SK-N-SH (cell line): ENCODE results near the gene EXOC3L1. TPM values are rescaled to one million over a fixed set of nuclear protein-coding genes. Genes with fewer than 3 reads are reported as not detected.

Experiments used
- CTCF ChIA-PET: fragments of 300-600, 350-600 bp; formaldehyde crosslinking; extraction: SDS; loops from one replicate; lab custom pipeline; 2021; lab: Yijun Ruan, JAX
- POLR2A ChIA-PET: fragments of 350-600 bp; sonication (Branson Sonifier 250); formaldehyde crosslinking; extraction: SDS; loops from one replicate; lab custom pipeline; 2020; ENCODE audit warnings: antibody characterized with exemption, inconsistent platforms; lab: Yijun Ruan, JAX
- DNase-seq: peaks from one replicate; pipeline ENCODE4 v3.0.0; 2012
- H2AFZ ChIP-seq: fragments of 200-600 bp; sonication (generic); 2 replicates; pipeline ENCODE4 v1.8.1; 2016; ENCODE audit warnings: antibody characterized with exemption, mild to moderate bottlenecking, low read depth
- H3F3A ChIP-seq: fragments of 200-600 bp; sonication (generic); replicated peaks from 2 replicates; pipeline ENCODE3; 2016; ENCODE audit warnings: antibody characterized with exemption, mild to moderate bottlenecking; ENCODE audit not compliant: insufficient read depth
- H3K27ac ChIP-seq, 2 experiments: fragments of 200-500 bp in 1 of 2; fragments of 200-600 bp in 1 of 2; sonication (Bioruptor generic) in 1 of 2; sonication (generic), shearing (Covaris generic) in 1 of 2; 2 replicates each; pipeline versions ENCODE4 v1.5.1 to v1.6.1; 2014 to 2016; ENCODE audit warnings: low read depth in 2 of 2, inconsistent platforms in 1 of 2, low read length in 1 of 2, mild to moderate bottlenecking in 1 of 2, mixed read lengths in 1 of 2
- H3K27me3 ChIP-seq: fragments of 200-600 bp; sonication (generic), shearing (Covaris generic); 2 replicates; pipeline ENCODE4 v1.6.1; 2016; ENCODE audit warnings: mixed run types; ENCODE audit not compliant: insufficient read depth
- H3K36me3 ChIP-seq, 2 experiments: fragments of 200-500 bp in 1 of 2; fragments of 200-600 bp in 1 of 2; sonication (Bioruptor generic) in 1 of 2; sonication (generic) in 1 of 2; replicated peaks in 1 of 2; 2 replicates each; pipeline versions ENCODE3 to v1.5.1; 2014 to 2016; ENCODE audit warnings: low read length in 1 of 2, mild to moderate bottlenecking in 1 of 2; ENCODE audit not compliant: insufficient read depth in 2 of 2, control insufficient read depth in 1 of 2
- H3K4me1 ChIP-seq, 2 experiments: fragments of 200-500 bp in 1 of 2; fragments of 200-600 bp in 1 of 2; sonication (Bioruptor generic) in 1 of 2; sonication (generic), shearing (Covaris generic) in 1 of 2; 2 replicates each; pipeline versions ENCODE4 v1.5.1 to v1.6.1; 2014 to 2016; ENCODE audit warnings: low read depth in 1 of 2, low read length in 1 of 2, mixed run types in 1 of 2; ENCODE audit not compliant: insufficient read depth in 2 of 2, control insufficient read depth in 1 of 2
- H3K4me2 ChIP-seq: fragments of 200-600 bp; sonication (generic), shearing (Covaris generic); 2 replicates; pipeline ENCODE4 v1.6.1; 2017; ENCODE audit warnings: mixed run types
- H3K4me3 ChIP-seq, 2 experiments: fragments of 200-500 bp in 1 of 2; fragments of 200-600 bp in 1 of 2; sonication (Bioruptor generic) in 1 of 2; sonication (generic), shearing (Covaris generic) in 1 of 2; 2 replicates each; pipeline versions ENCODE4 v1.5.1 to v1.8.1; 2014 to 2016; ENCODE audit warnings: low read depth in 2 of 2, inconsistent platforms in 1 of 2, low read length in 1 of 2, mild to moderate bottlenecking in 1 of 2, mixed read lengths in 1 of 2, moderate library complexity in 1 of 2
- H3K79me2 ChIP-seq: fragments of 200-600 bp; sonication (generic); 2 replicates; pipeline ENCODE4 v1.8.1; 2017; ENCODE audit warnings: mild to moderate bottlenecking; ENCODE audit not compliant: insufficient read depth
- H3K9ac ChIP-seq: fragments of 200-600 bp; sonication (generic); 2 replicates; pipeline ENCODE4 v1.6.1; 2017; ENCODE audit warnings: mixed run types
- H3K9me2 ChIP-seq: fragments of 200-600 bp; sonication (generic); 2 replicates; pipeline ENCODE4 v1.6.1; 2017; ENCODE audit warnings: mixed run types
- H3K9me3 ChIP-seq: fragments of 200-600 bp; sonication (generic); 2 replicates; pipeline ENCODE4 v1.6.1; 2017; ENCODE audit warnings: mixed run types, mild to moderate bottlenecking, moderate library complexity
- H4K20me1 ChIP-seq: fragments of 200-600 bp; sonication (generic); 2 replicates; pipeline ENCODE4 v1.6.1; 2017; ENCODE audit warnings: mild to moderate bottlenecking, mixed run types; ENCODE audit not compliant: insufficient read depth
- CTCF ChIP-seq: fragments of 200-600 bp; sonication (generic); IDR thresholded peaks from 2 replicates; pipeline ENCODE4 v1.6.1; 2017; ENCODE audit warnings: antibody characterized with exemption, mild to moderate bottlenecking, moderate library complexity
- ELF1 ChIP-seq: IDR thresholded peaks from 2 replicates; pipeline ENCODE4 v1.4.0; 2012
- EP300 ChIP-seq, 2 experiments: IDR thresholded peaks; 2 replicates each; pipeline versions ENCODE4 v1.4.0 to v1.6.1; 2012; ENCODE audit warnings: borderline replicate concordance in 1 of 2, low read depth in 1 of 2, low read length in 1 of 2
- EZH2phosphoT487 ChIP-seq: fragments of 200-600 bp; sonication (generic); IDR thresholded peaks from 2 replicates; pipeline ENCODE4 v1.6.1; 2017; ENCODE audit warnings: low read depth, mixed run types, mild to moderate bottlenecking, antibody characterized with exemption, moderate library complexity, borderline replicate concordance
- FOSL2 ChIP-seq: IDR thresholded peaks from 2 replicates; pipeline ENCODE4 v1.4.0; 2012; ENCODE audit warnings: low read depth, mild to moderate bottlenecking, moderate library complexity, borderline replicate concordance
- FOXJ3 ChIP-seq: sonication (generic); formaldehyde crosslinking; IDR thresholded peaks from 2 replicates; pipeline ENCODE4 v1.5.1; 2020; ENCODE audit warnings: mild to moderate bottlenecking, missing genetic modification reagents
- FOXM1 ChIP-seq: IDR thresholded peaks from 2 replicates; pipeline ENCODE4 v1.4.0; 2012; ENCODE audit warnings: low read depth, mild to moderate bottlenecking
- GABPA ChIP-seq: IDR thresholded peaks from 2 replicates; pipeline ENCODE4 v1.4.0; 2012; ENCODE audit warnings: low read depth, mild to moderate bottlenecking
- GATA2 ChIP-seq: sonication (generic); formaldehyde crosslinking; IDR thresholded peaks from 2 replicates; pipeline ENCODE4 v1.5.0; 2020; ENCODE audit warnings: mild to moderate bottlenecking, missing genetic modification reagents
- JUND ChIP-seq: IDR thresholded peaks from 2 replicates; pipeline ENCODE4 v1.4.0; 2012
- MAX ChIP-seq: IDR thresholded peaks from 2 replicates; pipeline ENCODE4 v1.4.0; 2012; ENCODE audit warnings: low read depth
- NFIC ChIP-seq: IDR thresholded peaks from 2 replicates; pipeline ENCODE4 v1.4.0; 2012; ENCODE audit warnings: borderline replicate concordance
- PBX3 ChIP-seq: IDR thresholded peaks from 2 replicates; pipeline ENCODE4; 2012
- POLR2AphosphoS5 ChIP-seq: IDR thresholded peaks from 2 replicates; pipeline ENCODE4 v1.6.1; 2012; ENCODE audit warnings: low read depth, low read length
- RAD21 ChIP-seq: IDR thresholded peaks from 2 replicates; pipeline ENCODE4 v1.6.1; 2012; ENCODE audit warnings: mild to moderate bottlenecking, low read length
- REST ChIP-seq: IDR thresholded peaks from 2 replicates; pipeline ENCODE4 v1.6.1; 2012; ENCODE audit warnings: mild to moderate bottlenecking, low read depth, low read length, moderate library complexity
- RFX5 ChIP-seq: IDR thresholded peaks from 2 replicates; pipeline ENCODE4 v1.6.1; 2012; ENCODE audit warnings: mild to moderate bottlenecking, improper control_type of control experiment, low read length
- RXRA ChIP-seq: IDR thresholded peaks from 2 replicates; pipeline ENCODE4 v1.4.0; 2012; ENCODE audit warnings: low read depth, mild to moderate bottlenecking, borderline replicate concordance
- SIN3A ChIP-seq: IDR thresholded peaks from 2 replicates; pipeline ENCODE4 v1.6.1; 2012; ENCODE audit warnings: low read depth, mild to moderate bottlenecking, low read length, moderate library complexity, borderline replicate concordance
- TCF12 ChIP-seq: IDR thresholded peaks from 2 replicates; pipeline ENCODE4 v1.4.0; 2012
- TEAD4 ChIP-seq: IDR thresholded peaks from 2 replicates; pipeline ENCODE4 v1.4.0; 2012; ENCODE audit warnings: mild to moderate bottlenecking, borderline replicate concordance; ENCODE audit not compliant: insufficient read depth
- YY1 ChIP-seq: IDR thresholded peaks from 2 replicates; pipeline ENCODE4 v1.4.0; 2012; ENCODE audit warnings: low read depth, mild to moderate bottlenecking
- WGBS: methylation state at CpG from one replicate; pipeline ENCODE4 v1.1.6; 2017; ENCODE audit warnings: low lambda C conversion rate; 5-methylcytosine and 5-hydroxymethylcytosine counted together
- polyA plus RNA-seq, 3 experiments: library from polyadenylated mRNA; depleted of rRNA; stranded (reverse); fragments of >200 nt; gene quantifications; 2 replicates each; pipeline ENCODE4 v1.2.3, GENCODE V29; 2012
- TF ChIP-seq, protein P1 (sequence below): fragments of 150-350 bp; IDR thresholded peaks from 2 replicates; pipeline ENCODE4 v1.6.1; 2017; ENCODE audit warnings: antibody characterized with exemption, low read length, low read depth, borderline replicate concordance
- TF ChIP-seq, protein P2 (sequence below): fragments of 150-350 bp; IDR thresholded peaks from 2 replicates; pipeline ENCODE4 v1.6.1; 2016; ENCODE audit warnings: mild to moderate bottlenecking, low read depth, low read length

The EXOC3L1 gene
- polyA plus RNA-seq, 1 of the 3 experiments (the other 2 are of a cell fraction), result 0.46 TPM

GRCh38 chr16:67226804-67227566 lies 37.0 kb upstream of the EXOC3L1 start, which contains the start of gene TMEM208:
Gene TMEM208 (plus strand): TSS chr16:67227130. CDS start chr16:67227219, 89 bp downstream.
- CTCF ChIA-PET, result interaction anchor here (0.7 to 2.9 kb wide), 14 partner anchors 9 to 72 kb away, joined by 3 to 10 read pairs (median 4); partner anchors contain the start of genes NOL3 and SLC9A5
- WGBS, result 2% methylated on average over 38 of the region's 46 CpGs
- TF ChIP-seq FOSL2, result no peak
- TF ChIP-seq RAD21, result no peak
- TF ChIP-seq REST, result 0 out of 2 replicates have a peak, but pooled peaks have one; percentile 47
- no peak for TF ChIP-seq TEAD4
- no peak for TF ChIP-seq FOXM1
- TF ChIP-seq PBX3, result no peak; the same call in 1 of the 2 replicates
- no peak for TF ChIP-seq GATA2
- no peak for TF ChIP-seq EP300 (IDR thresholded peaks at IDR 0.05; ENCODE audit: borderline replicate concordance in 1 of 2, low read depth in 1 of 2, low read length in 1 of 2)
- TF ChIP-seq FOXJ3 (CRISPR knock-in tag), result no peak
- TF ChIP-seq CTCF, result peak; percentile 48
- peak; percentile 98 for TF ChIP-seq ELF1
- peak; percentile 70; the same call in 1 of the 2 replicates for TF ChIP-seq POLR2AphosphoS5
- TF ChIP-seq, protein P1, sequence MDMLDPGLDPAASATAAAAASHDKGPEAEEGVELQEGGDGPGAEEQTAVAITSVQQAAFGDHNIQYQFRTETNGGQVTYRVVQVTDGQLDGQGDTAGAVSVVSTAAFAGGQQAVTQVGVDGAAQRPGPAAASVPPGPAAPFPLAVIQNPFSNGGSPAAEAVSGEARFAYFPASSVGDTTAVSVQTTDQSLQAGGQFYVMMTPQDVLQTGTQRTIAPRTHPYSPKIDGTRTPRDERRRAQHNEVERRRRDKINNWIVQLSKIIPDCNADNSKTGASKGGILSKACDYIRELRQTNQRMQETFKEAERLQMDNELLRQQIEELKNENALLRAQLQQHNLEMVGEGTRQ, result no peak
- TF ChIP-seq NFIC, result no peak
- peak; percentile 76 for TF ChIP-seq YY1
- TF ChIP-seq EZH2phosphoT487, result no peak
- no peak for TF ChIP-seq RFX5
- peak; percentile 91 for TF ChIP-seq SIN3A
- peak; percentile 100 for TF ChIP-seq GABPA
- TF ChIP-seq RXRA, result no peak
- TF ChIP-seq, protein P2, sequence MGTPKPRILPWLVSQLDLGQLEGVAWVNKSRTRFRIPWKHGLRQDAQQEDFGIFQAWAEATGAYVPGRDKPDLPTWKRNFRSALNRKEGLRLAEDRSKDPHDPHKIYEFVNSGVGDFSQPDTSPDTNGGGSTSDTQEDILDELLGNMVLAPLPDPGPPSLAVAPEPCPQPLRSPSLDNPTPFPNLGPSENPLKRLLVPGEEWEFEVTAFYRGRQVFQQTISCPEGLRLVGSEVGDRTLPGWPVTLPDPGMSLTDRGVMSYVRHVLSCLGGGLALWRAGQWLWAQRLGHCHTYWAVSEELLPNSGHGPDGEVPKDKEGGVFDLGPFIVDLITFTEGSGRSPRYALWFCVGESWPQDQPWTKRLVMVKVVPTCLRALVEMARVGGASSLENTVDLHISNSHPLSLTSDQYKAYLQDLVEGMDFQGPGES, result no peak
- no peak for TF ChIP-seq JUND
- TF ChIP-seq MAX, result peak; percentile 94
- no peak for TF ChIP-seq TCF12

More at GRCh38 chr16:67226804-67227566, 37.0 kb upstream of the EXOC3L1 start, which contains the start of gene TMEM208:
- DNase-seq, result peak; percentile 97
- H3K4me2 ChIP-seq, result peak within 1 kb of the TSS; percentile 88
- no peaks in the 10 kb centered on the region for H3K9me2 ChIP-seq
- POLR2A ChIA-PET, result interaction anchor here (0.6 to 2.2 kb wide), 13 partner anchors 9 to 334 kb away, joined by 3 to 14 read pairs (median 5); partner anchors contain the start of genes E2F4, FHOD1 and SLC9A5
- peaks cover 0 to 22% of the 10 kb centered on the region in 2 experiments; a peak in 2 of 4 replicates for H3K4me1 ChIP-seq
- peaks cover 26% of the 10 kb centered on the region for H3F3A ChIP-seq
- H4K20me1 ChIP-seq, result no peaks in the 10 kb centered on the region
- peak within 1 kb of the TSS; percentile 72 to 83 for H3K27ac ChIP-seq
- peaks cover 34% of the 10 kb centered on the region for H3K79me2 ChIP-seq
- H3K36me3 ChIP-seq, result peaks cover 17 to 41% of the 10 kb centered on the region in 2 experiments
- H3K9ac ChIP-seq, result peak within 1 kb of the TSS; percentile 83
- H3K4me3 ChIP-seq, result peak within 1 kb of the TSS; percentile 92 to 100
- H3K9me3 ChIP-seq, result no peaks in the 10 kb centered on the region
- peak within 1 kb of the TSS; percentile 72; the same call in 1 of the 2 replicates for H2AFZ ChIP-seq
- no peaks in the 10 kb centered on the region for H3K27me3 ChIP-seq
